ENCODE results near the gene XRCC2.
A peak's percentile ranks its signal among the peaks of the same experiment; 100 is the strongest.

XRCC2 gene

DNA sequence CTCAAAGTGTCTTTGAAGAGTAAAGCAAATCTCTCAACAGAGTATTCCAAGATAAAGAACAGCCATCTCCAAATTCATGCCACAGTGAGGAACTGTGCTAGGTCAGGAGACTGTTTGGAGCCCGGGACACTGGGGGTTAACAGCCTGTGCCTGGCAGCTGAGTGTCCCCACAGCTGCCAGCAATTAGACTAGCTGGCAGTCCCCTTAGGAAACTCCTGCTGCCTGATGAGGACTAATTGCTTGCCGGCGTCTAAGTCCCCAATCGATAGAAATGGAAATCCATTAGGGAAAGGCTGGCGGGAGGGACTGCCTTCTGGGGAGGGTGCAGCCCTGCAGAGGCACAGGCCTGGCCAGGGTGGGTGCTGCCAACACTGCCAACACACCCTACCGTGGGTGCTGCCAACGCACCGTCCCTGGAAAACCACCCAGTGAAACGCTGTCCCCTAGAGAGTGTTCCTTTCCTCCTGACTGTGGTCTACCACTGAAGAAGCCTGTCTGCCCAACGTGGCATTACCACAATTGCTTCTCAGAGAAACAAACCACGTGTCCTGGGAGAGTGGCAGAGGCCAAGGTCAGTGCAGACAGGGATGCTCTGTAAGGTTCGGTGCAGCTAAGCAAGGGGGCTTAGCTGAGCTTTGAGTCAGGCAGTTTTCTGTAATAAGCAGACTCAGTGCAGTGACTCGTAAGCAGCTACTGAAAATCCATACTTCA lies 60.8 kb downstream of the XRCC2 start:
- TF ChIP-seq YY1 (IDR thresholded peaks at IDR 0.05; ENCODE audit: insufficient read depth, insufficient read length) (no peak), ZNF274 (IDR thresholded peaks at IDR 0.05; ENCODE audit: low read depth, low read length) (no peak), SUZ12 (IDR thresholded peaks at IDR 0.05; ENCODE audit: extremely low read depth, insufficient read depth, insufficient read length) (no peak)
- Histone ChIP-seq H3K27me3 (ENCODE audit: insufficient read depth, insufficient read length) (no peaks in the 10 kb centered on the region), H3K36me3 (ENCODE audit: insufficient read depth, insufficient read length, low read length) (no peaks in the 10 kb centered on the region), H3K4me1 (ENCODE audit: insufficient read depth, insufficient read length) (peaks cover 2% of the 10 kb centered on the region), H3K9ac (ENCODE audit: insufficient read length, low read depth) (peak overlapping the region; percentile 42), H3K4me3 (ENCODE audit: insufficient read length, low read depth) (no peak overlapping the region), H3K9me3 (ENCODE audit: insufficient read depth, low read length) (no peaks in the 10 kb centered on the region)
- DNase-seq (ENCODE audit: low read depth, low spot score), result no peak

DNA sequence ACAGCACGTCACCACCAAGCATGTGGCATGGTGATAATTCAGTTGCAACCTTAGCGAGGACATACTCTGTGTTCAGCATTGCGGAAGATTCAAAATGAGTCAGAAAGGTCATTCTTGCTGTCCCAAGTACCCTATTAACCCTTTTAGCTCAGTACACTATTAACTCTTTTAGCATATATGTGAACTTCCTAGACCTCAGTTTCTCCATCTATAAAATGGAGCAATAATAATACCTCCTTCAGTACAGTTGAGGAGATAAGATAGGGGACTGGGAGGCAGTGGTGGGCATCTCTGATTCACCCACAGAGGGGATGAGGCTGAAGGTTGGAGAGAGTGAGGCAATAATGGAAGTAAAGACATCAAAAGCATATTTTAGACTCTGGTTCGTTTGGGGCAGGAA lies 67.3 kb downstream of the XRCC2 start:
- Histone ChIP-seq H3K4me3 (ENCODE audit: insufficient read length, low read depth) (no peak overlapping the region), H3K4me1 (ENCODE audit: insufficient read depth, insufficient read length) (no peaks in the 10 kb centered on the region), H3K9ac (ENCODE audit: insufficient read length, low read depth) (no peak overlapping the region), H3K36me3 (ENCODE audit: insufficient read depth, insufficient read length, low read length) (no peaks in the 10 kb centered on the region), H3K27me3 (ENCODE audit: insufficient read depth, insufficient read length) (no peaks in the 10 kb centered on the region), H3K9me3 (ENCODE audit: insufficient read depth, low read length) (no peaks in the 10 kb centered on the region)
- DNase-seq (ENCODE audit: low read depth, low spot score), result no peak
- TF ChIP-seq YY1 (IDR thresholded peaks at IDR 0.05; ENCODE audit: insufficient read depth, insufficient read length) (no peak), SUZ12 (IDR thresholded peaks at IDR 0.05; ENCODE audit: extremely low read depth, insufficient read depth, insufficient read length) (no peak), ZNF274 (IDR thresholded peaks at IDR 0.05; ENCODE audit: low read depth, low read length) (no peak)

DNA sequence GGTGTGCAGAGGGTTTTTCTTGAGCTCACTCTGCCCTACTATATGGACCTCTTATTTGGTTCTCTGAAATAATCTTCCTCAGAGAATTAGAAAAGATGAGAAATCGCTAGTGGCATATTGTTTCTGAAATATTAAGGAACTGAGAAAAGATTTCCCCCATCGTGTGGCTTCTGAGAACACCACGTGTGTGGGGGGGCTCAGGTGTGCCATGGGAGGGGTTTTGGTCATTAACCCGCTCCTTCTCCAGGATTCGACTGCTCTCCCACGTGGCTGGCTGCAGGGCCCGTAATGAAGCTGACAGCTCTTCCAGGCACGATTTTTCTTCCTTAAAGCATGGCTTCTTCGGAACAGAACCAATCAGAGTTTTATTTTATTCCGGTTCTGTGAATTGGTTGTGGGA lies 67.7 kb downstream of the XRCC2 start:
- Histone ChIP-seq H3K4me3 (ENCODE audit: insufficient read length, low read depth) (no peak overlapping the region), H3K27me3 (ENCODE audit: insufficient read depth, insufficient read length) (no peaks in the 10 kb centered on the region), H3K9ac (ENCODE audit: insufficient read length, low read depth) (no peak overlapping the region), H3K4me1 (ENCODE audit: insufficient read depth, insufficient read length) (no peaks in the 10 kb centered on the region), H3K36me3 (ENCODE audit: insufficient read depth, insufficient read length, low read length) (no peaks in the 10 kb centered on the region), H3K9me3 (ENCODE audit: insufficient read depth, low read length) (no peaks in the 10 kb centered on the region)
- no peak for TF ChIP-seq YY1 (IDR thresholded peaks at IDR 0.05; ENCODE audit: insufficient read depth, insufficient read length)
- no peak for TF ChIP-seq ZNF274 (IDR thresholded peaks at IDR 0.05; ENCODE audit: low read depth, low read length)
- TF ChIP-seq SUZ12 (IDR thresholded peaks at IDR 0.05; ENCODE audit: extremely low read depth, insufficient read depth, insufficient read length), result no peak
- no peak for DNase-seq (ENCODE audit: low read depth, low spot score)

DNA sequence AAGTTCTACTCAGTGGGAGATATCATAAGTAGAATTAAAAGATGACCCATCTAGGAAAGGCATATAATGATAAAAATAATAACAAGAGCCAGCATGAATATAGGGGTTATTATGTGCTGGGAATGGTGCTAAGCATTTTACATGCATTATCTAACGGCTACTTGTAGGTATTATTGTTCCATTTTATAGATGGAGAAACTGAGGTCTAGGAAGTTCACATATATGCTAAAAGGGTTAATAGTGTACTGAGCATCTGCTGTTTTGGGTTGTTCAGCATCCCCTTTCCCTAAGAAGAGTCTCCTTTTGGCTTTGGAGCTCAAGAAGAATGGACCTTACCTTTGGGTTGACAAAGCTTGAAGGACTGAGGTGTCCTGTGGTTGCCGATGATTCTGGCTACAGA lies 68.9 kb downstream of the XRCC2 start:
- Histone ChIP-seq H3K27me3 (ENCODE audit: insufficient read depth, insufficient read length) (no peaks in the 10 kb centered on the region), H3K4me3 (ENCODE audit: insufficient read length, low read depth) (no peak overlapping the region), H3K36me3 (ENCODE audit: insufficient read depth, insufficient read length, low read length) (no peaks in the 10 kb centered on the region), H3K4me1 (ENCODE audit: insufficient read depth, insufficient read length) (no peaks in the 10 kb centered on the region), H3K9me3 (ENCODE audit: insufficient read depth, low read length) (no peaks in the 10 kb centered on the region), H3K9ac (ENCODE audit: insufficient read length, low read depth) (no peak overlapping the region)
- DNase-seq (ENCODE audit: low read depth, low spot score), result no peak
- TF ChIP-seq ZNF274 (IDR thresholded peaks at IDR 0.05; ENCODE audit: low read depth, low read length) (no peak), YY1 (IDR thresholded peaks at IDR 0.05; ENCODE audit: insufficient read depth, insufficient read length) (no peak), SUZ12 (IDR thresholded peaks at IDR 0.05; ENCODE audit: extremely low read depth, insufficient read depth, insufficient read length) (no peak)

DNA sequence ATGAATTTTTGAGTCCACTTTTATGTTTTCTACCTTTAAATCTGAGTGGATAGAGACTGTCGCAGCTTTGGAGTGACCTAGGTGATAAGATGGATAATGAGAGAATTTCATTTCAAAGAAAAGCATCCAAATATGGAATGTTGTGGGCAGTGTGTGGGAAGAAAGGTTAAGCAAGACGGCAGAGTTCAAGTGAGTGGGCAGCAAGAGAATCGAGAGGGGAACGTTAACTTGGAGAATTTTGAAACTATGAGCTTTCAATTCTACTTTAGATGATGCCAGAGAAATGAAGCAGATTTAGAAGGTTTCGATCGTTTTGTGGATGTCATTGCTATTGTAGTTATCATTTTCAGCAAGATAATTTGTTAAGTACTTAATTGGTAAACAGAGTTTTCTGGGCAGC lies 73.0 kb downstream of the XRCC2 start:
- no peak for TF ChIP-seq ZNF274 (IDR thresholded peaks at IDR 0.05; ENCODE audit: low read depth, low read length)
- TF ChIP-seq SUZ12 (IDR thresholded peaks at IDR 0.05; ENCODE audit: extremely low read depth, insufficient read depth, insufficient read length), result no peak
- TF ChIP-seq YY1 (IDR thresholded peaks at IDR 0.05; ENCODE audit: insufficient read depth, insufficient read length), result no peak

DNA sequence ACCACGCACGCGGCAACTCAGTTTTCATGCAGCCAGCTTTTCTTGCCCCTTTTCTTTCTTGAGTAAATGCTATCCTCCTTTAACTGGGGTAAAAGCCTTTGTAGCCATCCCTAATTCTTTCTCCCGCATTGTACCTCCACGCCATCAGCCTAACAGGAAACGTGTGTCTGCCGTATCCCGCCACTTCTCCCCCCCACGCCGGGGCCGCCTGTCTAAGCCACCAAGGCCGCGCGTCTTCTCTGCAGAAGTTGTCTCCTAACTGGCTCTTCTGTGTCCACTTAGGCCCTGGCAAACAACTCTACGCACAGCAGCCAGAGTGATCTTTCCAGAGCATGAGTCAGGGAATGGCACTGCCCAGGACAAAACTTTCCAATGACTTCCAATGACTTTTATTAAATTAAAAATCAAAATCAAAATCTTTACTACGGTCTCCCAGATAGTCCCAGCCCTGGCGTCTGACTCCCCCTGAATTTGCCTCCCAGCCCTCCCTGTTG lies 74.6 kb downstream of the XRCC2 start:
- H3K4me3 ChIP-seq (ENCODE audit: insufficient read length, low read depth), result no peak overlapping the region
- no peaks in the 10 kb centered on the region for H3K9me3 ChIP-seq (ENCODE audit: insufficient read depth, low read length)
- TF ChIP-seq SUZ12 (IDR thresholded peaks at IDR 0.05; ENCODE audit: extremely low read depth, insufficient read depth, insufficient read length), result no peak
- no peak for DNase-seq (ENCODE audit: low read depth, low spot score)
- H3K4me1 ChIP-seq (ENCODE audit: insufficient read depth, insufficient read length), result no peaks in the 10 kb centered on the region
- no peak overlapping the region for H3K9ac ChIP-seq (ENCODE audit: insufficient read length, low read depth)
- no peaks in the 10 kb centered on the region for H3K36me3 ChIP-seq (ENCODE audit: insufficient read depth, insufficient read length, low read length)
- H3K27me3 ChIP-seq (ENCODE audit: insufficient read depth, insufficient read length), result no peaks in the 10 kb centered on the region

More for the DNA sequence above, 73.0 kb downstream of the XRCC2 start:
- H3K27me3 ChIP-seq (ENCODE audit: insufficient read depth, insufficient read length), result no peaks in the 10 kb centered on the region
- no peaks in the 10 kb centered on the region for H3K9me3 ChIP-seq (ENCODE audit: insufficient read depth, low read length)
- H3K4me3 ChIP-seq (ENCODE audit: insufficient read length, low read depth), result no peak overlapping the region
- no peak for DNase-seq (ENCODE audit: low read depth, low spot score)
- H3K4me1 ChIP-seq (ENCODE audit: insufficient read depth, insufficient read length), result no peaks in the 10 kb centered on the region
- H3K36me3 ChIP-seq (ENCODE audit: insufficient read depth, insufficient read length, low read length), result no peaks in the 10 kb centered on the region
- H3K9ac ChIP-seq (ENCODE audit: insufficient read length, low read depth), result no peak overlapping the region

DNA sequence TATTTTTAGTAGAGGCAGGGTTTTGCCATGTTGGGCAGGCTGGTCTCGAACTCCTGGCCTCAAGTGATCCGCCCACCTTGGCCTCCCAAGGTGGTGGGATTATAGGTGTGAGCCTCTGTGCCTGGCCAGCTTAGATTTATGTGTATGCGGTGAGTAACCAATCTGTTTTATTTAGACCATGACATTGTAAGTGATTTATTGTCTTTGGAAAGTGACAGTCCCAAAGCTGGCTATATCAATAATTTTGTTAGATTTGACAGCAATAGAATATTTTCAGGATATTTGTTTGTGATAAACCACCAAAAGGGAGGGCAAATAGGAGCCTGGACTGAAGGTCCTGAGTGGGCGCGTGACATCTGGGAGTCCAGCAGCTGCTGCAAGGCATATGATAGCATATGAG lies 75.7 kb downstream of the XRCC2 start:
- Histone ChIP-seq H3K4me1 (ENCODE audit: insufficient read depth, insufficient read length) (no peaks in the 10 kb centered on the region), H3K4me3 (ENCODE audit: insufficient read length, low read depth) (no peak overlapping the region), H3K27me3 (ENCODE audit: insufficient read depth, insufficient read length) (no peaks in the 10 kb centered on the region), H3K36me3 (ENCODE audit: insufficient read depth, insufficient read length, low read length) (no peaks in the 10 kb centered on the region), H3K9me3 (ENCODE audit: insufficient read depth, low read length) (no peaks in the 10 kb centered on the region), H3K9ac (ENCODE audit: insufficient read length, low read depth) (no peak overlapping the region)
- no peak for TF ChIP-seq YY1 (IDR thresholded peaks at IDR 0.05; ENCODE audit: insufficient read depth, insufficient read length)
- no peak for TF ChIP-seq SUZ12 (IDR thresholded peaks at IDR 0.05; ENCODE audit: extremely low read depth, insufficient read depth, insufficient read length)
- no peak for TF ChIP-seq ZNF274 (IDR thresholded peaks at IDR 0.05; ENCODE audit: low read depth, low read length)
- no peak for DNase-seq (ENCODE audit: low read depth, low spot score)

Measured in NT2/D1 (cell line).